ENCODE data around the gene HERC3.

GRCh38 chr4:88653371-88653946, 61.2 kb downstream of the HERC3 start:
- TF ChIP-seq CTCF (IDR thresholded peaks at IDR 0.05; ENCODE audit: low read length) (no peak), EZH2 (optimal IDR thresholded peaks at IDR 0.05; ENCODE audit: low read depth, low read length) (no peak), EZH2phosphoT487 (IDR thresholded peaks at IDR 0.05; ENCODE audit: low read length) (no peak)
